GM18517 (cell line): ENCODE results near the gene LEFTY2.
A peak's percentile ranks its signal among the peaks of the same experiment; 100 is the strongest.
"Not testable (repeated sequence)": the region's sequence is repeated elsewhere in the genome, so short reads cannot be mapped to it uniquely, and the experiment has no call there.

ENCODE experiments used
- ATAC-seq: cut with Tn5 transposase; IDR thresholded peaks from one replicate; pipeline ENCODE4 v1.9.1; 2021; ENCODE audit warnings: mild to moderate bottlenecking, moderate library complexity; ENCODE audit not compliant: unreplicated experiment

The LEFTY2 gene, protein sequence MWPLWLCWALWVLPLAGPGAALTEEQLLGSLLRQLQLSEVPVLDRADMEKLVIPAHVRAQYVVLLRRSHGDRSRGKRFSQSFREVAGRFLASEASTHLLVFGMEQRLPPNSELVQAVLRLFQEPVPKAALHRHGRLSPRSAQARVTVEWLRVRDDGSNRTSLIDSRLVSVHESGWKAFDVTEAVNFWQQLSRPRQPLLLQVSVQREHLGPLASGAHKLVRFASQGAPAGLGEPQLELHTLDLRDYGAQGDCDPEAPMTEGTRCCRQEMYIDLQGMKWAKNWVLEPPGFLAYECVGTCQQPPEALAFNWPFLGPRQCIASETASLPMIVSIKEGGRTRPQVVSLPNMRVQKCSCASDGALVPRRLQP

DNA sequence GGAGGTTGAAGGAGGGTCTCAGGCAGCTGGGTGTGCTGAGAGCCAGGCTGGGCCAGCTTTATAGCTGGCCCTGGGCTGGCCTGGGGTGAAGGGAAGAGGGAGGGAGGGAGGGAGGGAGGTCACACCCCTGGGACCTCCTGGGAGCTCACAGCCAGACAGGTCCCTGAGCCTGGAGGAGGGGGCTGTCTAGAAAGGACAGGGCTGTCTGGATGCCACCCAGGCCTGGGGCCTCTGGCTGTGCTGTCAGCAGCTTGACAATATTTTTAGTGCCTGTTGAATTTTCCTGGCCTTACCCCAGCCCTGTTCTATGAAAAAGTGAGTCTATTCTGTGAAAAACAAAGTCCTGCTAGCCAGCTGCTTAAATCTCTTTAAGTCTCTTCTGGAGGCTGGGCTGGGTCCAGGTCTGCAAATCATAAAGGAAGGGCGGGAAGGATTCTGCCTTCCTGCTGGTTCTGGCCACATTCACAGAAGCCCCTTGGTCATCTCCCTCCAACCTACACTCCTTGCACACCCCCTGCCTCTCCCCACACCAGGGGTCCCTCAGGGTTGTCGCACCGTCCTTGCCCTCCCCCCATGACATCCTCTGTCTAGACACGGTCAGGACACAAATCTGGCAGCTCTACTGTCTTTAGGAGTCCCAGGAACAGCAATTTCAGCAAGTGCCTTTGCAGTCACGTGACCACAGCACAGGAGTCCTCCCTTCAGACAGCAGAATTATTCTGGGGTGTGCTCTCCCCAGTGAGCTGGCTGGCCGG, at the start of gene LEFTY2:
Gene LEFTY2 (minus strand): TSS at position 34 of the 755 bp plus-strand sequence. CDS start 80 bp downstream, outside the sequence.
- ATAC-seq: no peak

DNA sequence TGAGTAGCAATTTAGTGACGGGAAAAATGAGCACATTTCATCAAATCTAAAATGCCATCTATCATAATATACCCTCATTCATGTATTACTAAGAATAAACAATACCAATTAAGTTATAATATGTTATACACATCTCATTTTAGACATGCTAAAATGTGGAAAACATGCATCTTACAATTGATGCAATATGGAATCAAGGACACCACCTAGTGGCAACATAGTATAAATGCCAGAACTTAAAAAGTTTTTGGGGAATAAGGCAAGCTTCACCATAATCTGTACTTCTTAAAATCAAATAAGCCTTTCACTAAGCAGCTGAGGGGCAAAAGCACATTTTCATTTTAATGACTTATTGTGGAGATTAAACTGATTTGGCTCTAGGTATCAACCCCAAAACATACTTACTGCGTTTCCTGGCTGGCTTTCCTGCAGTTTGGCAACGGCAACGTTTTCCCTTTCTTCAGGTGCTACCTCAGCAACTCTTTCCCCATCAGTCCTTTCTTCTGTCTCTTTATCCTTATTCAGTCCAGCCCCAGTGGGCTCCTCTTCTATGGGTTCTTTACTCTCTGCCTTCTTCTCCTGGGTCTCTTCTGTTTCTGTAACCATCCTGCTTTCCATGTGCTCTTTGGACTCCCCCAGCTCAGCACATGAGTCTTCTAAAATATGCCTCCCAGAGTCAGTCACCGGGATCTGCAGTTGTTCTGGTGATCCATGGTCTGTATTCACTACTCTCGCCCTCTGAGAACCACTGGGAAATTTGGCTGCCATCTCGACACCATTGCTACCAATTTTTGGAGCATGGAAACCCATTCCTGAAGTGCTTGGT, 46.7 kb upstream of the LEFTY2 start:
- no peak for ATAC-seq

DNA sequence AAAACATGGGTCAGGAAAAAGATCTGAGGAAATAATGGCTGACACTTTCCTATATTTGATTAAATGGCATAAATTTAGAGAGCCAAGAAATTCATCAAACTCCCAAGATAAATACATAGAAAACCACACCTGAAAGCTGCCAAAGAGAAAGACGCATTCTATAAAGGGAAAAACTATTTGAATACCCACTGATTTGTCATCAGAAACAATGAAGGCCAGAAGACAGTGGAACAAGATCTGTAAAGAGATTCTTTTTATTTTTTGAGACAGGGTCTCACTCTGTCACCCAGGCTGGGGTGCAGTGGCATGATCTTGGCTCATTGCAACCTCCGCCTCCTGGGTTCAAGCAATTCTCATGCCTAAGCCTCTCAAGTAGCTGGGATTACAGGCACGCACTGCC, 40.7 kb upstream of the LEFTY2 start:
- no peak for ATAC-seq

DNA sequence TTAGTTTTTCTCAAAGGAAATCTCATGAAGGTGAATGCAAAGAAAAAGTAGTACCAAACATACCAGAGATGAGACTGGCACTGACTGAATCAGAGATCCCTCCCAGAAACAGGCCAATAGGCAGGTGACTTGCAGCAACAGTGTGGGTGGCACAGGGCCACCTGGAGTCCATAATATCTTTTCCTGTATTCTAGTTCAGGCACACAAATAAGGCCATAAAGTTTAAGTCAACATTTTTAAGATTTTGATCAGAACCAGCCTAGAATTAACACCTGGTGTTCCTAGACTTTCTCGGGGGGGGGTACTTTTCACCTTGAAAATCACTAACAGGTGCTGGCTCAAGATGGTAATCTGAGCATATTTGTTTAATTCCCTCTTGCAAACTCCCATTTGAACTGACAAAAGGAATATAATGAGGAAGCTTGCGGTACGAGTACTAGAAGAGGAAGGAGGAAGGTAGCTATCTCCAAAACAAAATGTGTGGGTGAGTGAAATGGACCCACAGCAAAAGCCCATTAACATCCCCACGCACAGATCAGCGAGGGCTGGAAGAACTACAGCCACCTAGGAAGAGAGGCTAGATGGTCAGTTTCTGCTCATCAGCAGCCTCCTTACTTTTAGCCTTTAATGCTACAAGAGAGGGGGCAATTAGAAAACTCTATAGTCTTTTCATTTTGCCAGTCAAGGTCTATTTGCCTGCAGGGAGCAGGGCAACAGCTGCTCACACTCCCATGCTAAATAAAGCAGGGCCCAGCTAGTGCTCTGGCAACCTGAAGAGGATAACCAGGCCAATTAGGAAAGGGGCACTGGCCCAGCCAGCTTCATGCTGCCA, 39.2 kb upstream of the LEFTY2 start:
- ATAC-seq: no peak

DNA sequence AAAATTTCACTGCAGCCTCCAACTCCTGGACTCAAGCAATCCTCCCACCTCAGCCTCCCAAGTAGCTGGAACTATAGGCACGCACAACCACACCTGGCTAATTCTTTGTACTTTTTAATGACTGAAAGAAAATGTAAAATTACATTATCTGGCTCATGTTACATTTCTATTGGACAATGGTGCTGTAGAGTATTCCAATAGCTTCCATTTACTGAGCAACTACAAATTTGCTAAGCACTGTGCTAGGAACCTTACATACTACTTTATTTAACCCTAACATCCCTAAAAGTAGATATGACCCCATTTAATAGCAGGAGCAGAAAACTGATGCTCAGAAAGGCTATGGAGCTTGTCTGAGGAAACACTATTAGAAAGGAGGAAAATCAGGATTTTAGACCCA, 38.4 kb upstream of the LEFTY2 start:
- no peak for ATAC-seq

DNA sequence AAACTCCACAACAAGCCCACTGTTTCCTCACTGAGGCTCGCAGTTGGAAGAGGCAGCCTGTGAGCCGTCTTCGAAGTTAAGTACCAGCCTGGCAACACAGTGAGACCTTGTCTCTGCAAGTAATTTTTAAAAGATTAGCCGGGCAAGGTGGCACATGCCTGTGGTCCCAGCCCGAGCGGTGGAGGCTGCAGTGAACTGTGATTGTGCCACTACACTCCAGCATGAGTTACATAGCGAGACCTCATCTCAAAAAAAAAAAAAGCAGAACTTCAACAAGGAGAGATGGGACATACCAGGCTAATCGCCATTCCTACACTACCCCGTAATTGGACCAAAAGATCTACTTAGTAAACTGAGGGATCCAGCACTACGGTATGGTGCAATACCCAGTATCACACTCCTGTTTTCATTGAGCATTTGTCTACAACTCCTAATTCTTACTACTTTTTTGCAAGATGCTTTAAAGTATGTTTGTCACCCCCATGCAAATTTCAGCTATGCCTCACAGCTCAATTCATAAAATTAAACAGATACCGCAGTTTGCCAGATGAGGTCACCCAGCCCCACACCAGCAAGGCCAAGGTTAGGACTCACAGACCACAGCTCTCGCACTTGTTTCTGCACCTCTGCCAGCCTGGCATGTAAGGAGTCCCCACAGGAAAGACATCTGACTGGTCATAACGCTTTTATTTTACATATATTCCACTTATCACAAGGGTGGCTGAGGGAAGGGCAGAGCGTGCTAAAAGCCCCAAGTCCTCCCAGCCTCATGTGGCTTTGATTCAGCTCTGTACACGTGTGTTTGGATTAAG, 37.1 kb upstream of the LEFTY2 start:
- ATAC-seq: peak; percentile 61

DNA sequence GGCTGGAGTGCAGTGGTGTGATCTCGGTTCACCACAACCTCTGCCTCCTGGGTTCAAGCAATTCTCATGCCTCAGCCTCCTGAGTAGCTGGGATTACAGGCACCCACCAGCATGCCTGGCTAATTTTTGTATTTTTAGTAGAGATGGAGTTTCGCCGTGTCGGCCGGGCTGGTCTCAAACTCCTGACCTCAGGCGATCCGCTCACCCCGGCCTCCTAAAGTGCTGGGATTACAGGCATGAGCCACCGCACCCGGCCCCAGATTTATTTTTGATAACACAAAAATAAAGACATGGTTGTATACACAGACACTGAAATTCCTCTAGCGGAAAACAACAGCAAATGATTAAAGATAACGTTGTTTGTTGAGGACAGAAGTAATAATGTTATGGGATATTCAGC, 34.1 kb upstream of the LEFTY2 start:
- not testable (repeated sequence) for ATAC-seq

DNA sequence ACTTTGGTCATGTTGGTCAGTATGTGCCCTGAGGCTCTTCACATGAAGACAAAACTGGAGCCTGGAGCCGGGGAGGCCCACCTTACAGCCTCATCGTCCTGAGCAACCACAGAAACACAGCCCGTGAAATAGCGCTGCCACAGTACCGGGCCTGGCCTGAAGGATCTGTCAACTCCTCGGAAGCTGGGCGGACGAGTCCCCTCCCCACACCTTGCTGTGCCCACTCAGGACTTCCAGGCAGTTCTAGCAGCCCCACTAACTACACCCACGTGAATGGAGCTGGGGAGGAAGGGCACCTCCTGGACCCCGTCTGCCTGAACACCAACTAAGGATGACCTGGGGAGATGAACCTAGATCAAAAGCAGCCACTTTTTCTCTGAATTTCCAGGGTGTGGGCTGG, 33.4 kb upstream of the LEFTY2 start:
- ATAC-seq: no peak

DNA sequence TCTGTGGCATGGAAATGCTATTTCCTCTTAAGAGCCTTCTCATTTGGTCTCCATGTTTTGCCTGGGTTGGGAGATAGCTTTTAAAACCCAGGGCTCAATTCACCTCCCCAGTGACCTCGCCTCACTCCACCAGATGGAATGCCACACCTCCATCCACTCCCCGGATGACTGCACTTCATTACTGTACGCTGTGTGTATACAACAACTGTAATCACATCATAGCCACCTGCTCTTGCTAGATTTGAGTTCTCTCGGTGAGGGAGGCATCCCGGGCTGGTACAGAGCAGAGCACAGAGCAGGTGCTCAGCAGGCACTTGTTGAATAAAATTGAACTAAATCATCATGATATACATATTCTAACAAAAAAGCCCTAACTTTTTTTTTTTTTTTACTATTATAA, 32.1 kb upstream of the LEFTY2 start:
- no peak for ATAC-seq

DNA sequence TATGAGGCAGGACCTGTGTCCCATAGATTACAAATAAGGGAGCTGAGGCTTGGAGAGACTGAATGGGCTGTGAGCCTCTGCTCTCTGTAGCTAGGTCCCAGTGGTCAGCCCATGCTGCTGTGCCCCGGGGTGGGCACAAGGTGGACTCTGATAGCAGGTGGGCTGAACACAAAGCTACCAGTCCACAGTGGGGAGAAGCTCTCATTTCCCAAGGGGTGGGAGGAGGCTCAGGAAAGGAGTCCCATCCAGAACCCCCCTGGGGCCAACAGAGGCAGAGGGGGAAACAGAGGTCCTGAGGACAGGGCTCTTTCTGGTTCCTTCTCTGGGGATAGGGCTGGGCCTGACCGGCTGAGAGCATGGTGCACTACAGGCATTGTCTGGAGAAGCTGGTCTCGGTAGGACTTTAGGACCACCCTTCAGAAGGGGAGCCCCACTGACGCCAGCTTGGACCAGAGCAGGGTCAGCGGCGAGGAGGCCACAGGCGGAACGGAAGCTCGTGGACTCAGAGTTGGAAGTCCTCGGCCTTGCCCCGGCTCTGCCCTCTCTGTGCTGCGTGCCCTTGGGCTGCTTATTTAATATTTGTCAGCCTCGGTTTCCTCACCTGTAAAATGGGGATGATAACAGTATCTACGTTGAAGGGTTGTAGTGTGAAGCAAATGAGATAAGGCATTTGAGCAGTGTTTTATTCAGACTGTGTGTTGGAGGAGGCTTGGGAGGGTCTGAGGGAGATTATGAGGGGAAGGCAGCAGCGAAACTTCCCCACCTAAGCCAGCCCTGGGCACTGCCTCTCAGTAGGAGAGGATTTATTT, 31.5 kb upstream of the LEFTY2 start:
- ATAC-seq: no peak

DNA sequence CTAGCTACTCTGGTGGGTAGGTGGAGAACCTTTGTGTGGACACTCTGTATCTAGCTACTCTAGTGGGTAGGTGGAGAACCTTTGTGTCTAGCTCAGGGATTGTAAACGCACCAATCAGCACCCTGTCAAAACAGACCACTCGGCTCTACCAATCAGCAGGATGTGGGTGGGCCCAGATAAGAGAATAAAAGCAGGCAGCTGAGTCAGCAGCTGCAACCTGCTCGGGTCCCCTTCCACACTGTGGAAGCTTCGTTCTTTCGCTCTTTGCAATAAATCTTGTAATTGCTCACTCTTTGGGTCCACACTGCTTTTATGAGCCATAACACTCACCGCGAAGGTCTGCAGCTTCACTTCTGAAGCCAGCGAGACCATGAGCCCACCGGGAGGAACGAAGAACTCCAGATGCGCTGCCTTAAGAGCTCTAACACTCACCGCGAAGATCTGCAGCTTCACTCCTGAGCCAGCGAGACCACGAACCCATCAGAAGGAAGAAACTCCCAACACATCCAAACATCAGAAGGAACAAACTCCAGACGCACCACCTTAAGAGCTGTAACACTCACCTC, 29.7 kb upstream of the LEFTY2 start:
- not testable (repeated sequence) for ATAC-seq

DNA sequence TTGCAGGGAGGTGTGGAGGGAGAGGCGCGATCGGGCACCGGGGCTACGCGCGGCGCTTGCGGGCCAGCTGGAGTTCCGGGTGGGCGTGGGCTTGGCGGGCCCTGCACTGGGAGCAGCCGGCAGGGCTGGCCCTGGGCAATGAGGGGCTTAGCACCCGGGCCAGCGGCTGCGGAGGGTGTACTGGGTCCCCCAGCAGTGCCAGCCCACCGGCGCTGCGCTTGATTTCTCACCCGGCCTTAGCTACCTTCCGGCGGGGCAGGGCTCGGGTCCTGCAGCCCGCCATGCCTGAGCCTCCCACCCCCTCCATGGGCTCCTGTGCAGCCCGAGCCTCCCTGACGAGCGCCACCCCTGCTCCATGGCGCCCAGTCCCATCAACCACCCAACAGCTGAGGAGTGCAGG, 28.7 kb upstream of the LEFTY2 start:
- ATAC-seq: not testable (repeated sequence)

DNA sequence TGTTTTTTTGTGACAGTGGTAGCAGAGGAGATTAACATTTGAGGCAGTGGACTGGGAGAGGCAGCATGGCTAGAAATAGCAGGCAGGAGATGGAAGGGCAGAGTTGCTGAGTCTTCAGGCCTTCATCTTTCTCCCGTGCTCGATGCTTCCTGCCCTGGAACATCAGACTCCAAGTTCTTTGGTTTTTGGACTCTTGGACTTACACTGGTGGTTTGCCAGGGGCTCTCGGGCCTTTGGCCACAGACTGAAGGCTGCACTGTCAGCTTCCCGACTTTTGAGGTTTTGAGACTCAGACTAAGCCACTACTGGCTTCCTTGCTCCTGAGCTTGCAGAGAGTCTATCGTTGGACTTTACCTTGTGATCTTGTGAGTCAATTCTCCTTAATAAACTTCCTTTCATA, 24.2 kb upstream of the LEFTY2 start:
- ATAC-seq: no peak

DNA sequence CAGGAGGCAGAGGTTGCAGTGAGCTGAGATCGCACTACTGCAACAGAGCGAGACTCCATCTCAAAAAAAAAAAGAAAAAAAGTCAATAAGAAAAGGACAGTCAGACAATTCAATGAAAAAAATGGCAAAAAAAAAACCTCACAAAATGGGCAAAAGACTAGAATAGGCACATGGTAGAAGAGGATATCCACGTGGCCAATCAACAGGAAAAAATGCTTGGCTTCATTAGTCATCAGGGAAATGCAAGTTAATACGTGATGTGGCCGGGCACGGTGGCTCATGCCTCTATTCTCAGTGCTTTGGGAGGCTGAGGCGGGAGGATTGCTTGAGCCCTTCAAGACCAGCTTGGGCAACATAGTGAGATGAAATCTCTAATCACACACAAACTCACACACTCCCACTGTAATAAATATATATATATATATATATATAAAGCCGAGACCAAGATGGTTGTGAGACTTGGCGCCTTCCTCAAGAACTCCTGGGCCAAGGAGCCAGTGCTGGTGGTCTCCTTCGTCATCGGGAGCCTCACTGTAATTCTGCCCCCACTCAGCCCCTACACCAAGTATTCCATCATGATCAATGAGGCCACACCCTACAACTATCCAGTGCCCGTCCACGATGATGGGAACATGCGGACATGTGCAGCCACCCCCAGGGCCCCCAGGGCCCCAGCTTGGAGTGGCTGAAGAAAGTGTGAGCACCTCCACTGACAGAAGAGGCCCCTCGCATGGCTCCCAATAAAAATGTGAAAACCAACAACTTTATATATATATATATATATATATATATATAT, 22.9 kb upstream of the LEFTY2 start:
- no peak for ATAC-seq

DNA sequence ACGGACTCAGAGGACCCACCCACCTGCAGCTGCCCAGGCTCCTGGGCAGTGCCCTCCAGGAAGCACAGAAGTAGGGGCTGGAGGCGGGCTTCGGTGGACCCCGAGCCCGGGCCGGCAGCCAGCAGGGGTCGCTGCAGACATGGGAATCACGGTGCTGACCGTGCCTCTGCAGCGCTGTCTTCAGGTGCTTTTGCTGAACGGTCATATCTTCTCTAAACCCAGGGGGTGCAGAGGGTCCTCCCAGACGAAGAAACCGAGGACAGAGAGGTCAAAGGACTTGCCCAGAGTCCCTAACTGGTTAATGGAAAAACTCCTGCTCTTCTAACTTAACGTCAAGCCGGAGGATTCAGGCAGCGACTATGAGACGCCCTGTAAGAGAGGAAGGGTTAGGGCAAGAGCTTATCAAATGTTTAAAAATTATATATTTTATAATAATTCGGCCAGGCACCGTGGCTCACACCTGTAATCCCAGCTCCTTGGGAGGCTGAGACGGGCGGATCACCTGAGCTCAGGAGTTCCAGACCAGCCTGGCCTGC, 21.5 kb upstream of the LEFTY2 start:
- peak; percentile 52 for ATAC-seq

DNA sequence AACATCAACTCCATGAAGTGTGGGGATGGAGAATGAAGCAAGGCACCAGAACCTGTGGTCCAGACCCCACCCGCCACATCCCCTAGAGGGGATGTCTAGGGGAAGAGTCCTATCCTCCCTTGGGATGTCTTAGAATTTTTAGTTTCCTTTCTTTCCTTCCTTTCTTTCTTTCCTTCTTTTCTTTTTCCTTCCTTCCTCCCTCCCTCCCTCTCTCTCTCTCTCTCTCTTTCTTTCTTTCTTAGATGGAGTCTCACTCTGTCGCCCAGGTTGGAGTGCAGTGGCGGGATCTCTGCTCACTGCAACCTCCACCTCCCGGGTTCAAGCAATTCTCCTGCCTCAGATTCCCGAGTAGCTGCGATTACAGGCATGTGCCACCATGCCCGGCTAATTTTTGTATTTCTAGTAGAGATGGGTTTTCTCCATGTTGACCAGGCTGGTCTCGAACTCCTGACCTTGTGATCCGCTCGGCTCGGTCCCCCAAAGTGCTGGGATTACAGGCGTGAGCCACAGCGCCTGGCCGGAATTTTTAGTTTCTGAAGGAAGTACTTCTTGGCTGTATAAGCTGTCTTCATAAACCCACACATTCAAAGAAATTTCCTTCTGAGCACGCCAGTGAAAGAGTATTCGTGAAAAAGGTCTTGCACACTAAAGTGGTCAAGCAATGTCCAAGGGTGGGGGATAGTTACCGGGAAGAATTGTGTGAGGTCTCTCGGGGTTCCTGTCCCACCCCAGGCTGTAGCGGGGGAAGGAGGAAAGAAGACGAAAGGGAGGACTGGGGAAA, 20.8 kb upstream of the LEFTY2 start:
- ATAC-seq: no peak

DNA sequence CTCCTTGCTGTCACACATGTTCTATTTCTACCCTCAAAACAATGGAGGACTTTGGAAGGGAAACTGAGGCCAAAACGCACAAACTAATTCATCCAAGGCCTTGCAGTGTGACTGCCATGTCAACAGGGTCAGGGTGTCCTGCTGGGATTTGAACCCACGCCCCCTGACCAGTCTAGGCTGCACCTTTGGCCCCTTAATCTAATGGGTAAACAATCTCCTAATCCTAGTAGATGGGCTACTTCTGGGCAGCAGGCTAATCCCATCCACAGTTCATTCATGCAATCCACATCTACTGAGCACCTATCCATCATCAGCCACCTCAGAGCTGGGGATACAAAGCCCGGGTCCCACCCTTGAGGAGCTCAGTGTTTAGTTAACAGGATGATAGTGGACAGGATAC, 17.0 kb upstream of the LEFTY2 start:
- no peak for ATAC-seq
